A549 (cell line): Measurements from ENCODE around the gene KLRD1. TPM values are rescaled to one million over a fixed set of nuclear protein-coding genes. Genes with fewer than 3 reads are reported as not detected.
"Not testable (repeated sequence)": the region's sequence is repeated elsewhere in the genome, so short reads cannot be mapped to it uniquely, and the experiment has no call there.

Experiments
- ATAC-seq, 2 experiments: fragments of 200-7000 bp in 1 of 2; fragments of >200 bp in 1 of 2; cut with Nextera tagmentation in 1 of 2; cut with Tn5 transposase in 1 of 2; 3 replicates each; pipeline versions ENCODE4 v1.8.0 to v1.9.1; 2018 to 2020; ENCODE audit warnings: mild to moderate bottlenecking in 1 of 2, moderate library complexity in 1 of 2
- CTCF ChIA-PET: fragments of 300-600 bp; sonication (Branson Sonifier 250); formaldehyde crosslinking; extraction: SDS; loops from one replicate; lab custom pipeline; 2021; ENCODE audit warnings: antibody characterized with exemption, inconsistent platforms; lab: Yijun Ruan, JAX
- POLR2A ChIA-PET: fragments of 350-600 bp; formaldehyde crosslinking; extraction: SDS; loops from one replicate; lab custom pipeline; 2021; ENCODE audit warnings: antibody characterized with exemption, inconsistent platforms; lab: Yijun Ruan, JAX
- DNase-seq, 2 experiments: peaks; one replicate each; pipeline versions ENCODE4 v3.0.0 to v3.0.0-alpha.2; 2011 to 2016; ENCODE audit warnings: low read depth in 1 of 2, low spot score in 1 of 2
- FAIRE-seq: peaks from 2 replicates; lab custom pipeline; 2011; peaks lifted over from hg19 to GRCh38; lab: Jason Lieb, UNC
- H3K27ac ChIP-seq, 2 experiments: fragments of >200 bp; sonication (Bioruptor Twin); formaldehyde crosslinking; 3 replicates each; pipeline ENCODE4 v1.5.1; 2016 to 2017
- H3K4me1 ChIP-seq: fragments of >200 bp; sonication (Bioruptor Twin); formaldehyde crosslinking; 3 replicates; pipeline ENCODE4 v1.6.1; 2016
- H3K4me2 ChIP-seq: fragments of >200 bp; sonication (Bioruptor Twin); formaldehyde crosslinking; 3 replicates; pipeline ENCODE4 v1.6.1; 2016
- H3K4me3 ChIP-seq: fragments of >200 bp; sonication (Bioruptor Twin); formaldehyde crosslinking; 3 replicates; pipeline ENCODE4 v1.5.1; 2016
- H3K9me3 ChIP-seq: fragments of >200 bp; sonication (Bioruptor Twin); formaldehyde crosslinking; 3 replicates; pipeline ENCODE4 v1.6.1; 2016
- BCL3 ChIP-seq: fragments of >200 bp; sonication (Bioruptor Twin); formaldehyde crosslinking; IDR thresholded peaks from 3 replicates; pipeline ENCODE4 v1.6.1; 2016
- BHLHE40 ChIP-seq: IDR thresholded peaks from 2 replicates; pipeline ENCODE4 v1.6.1; 2012; ENCODE audit warnings: low read depth, low read length, inconsistent platforms
- CBX2 ChIP-seq: fragments of 200-600 bp; sonication (generic); IDR thresholded peaks from 2 replicates; pipeline ENCODE4 v1.6.1; 2016; ENCODE audit warnings: low read depth, mild to moderate bottlenecking, borderline replicate concordance
- CBX8 ChIP-seq: fragments of 200-600 bp; sonication (generic); IDR thresholded peaks from 2 replicates; pipeline ENCODE4 v1.6.1; 2016
- CHD4 ChIP-seq: fragments of 200-600 bp; sonication (generic); IDR thresholded peaks from 2 replicates; pipeline ENCODE4 v1.6.1; 2016; ENCODE audit warnings: antibody characterized with exemption, mild to moderate bottlenecking, borderline replicate concordance
- EHF ChIP-seq: fragments of 250-450 bp; sonication (Bioruptor Pico); IDR thresholded peaks from 2 replicates; pipeline ENCODE4 v1.5.0; 2020; ENCODE audit warnings: mild to moderate bottlenecking
- EHMT2 ChIP-seq: fragments of 200-600 bp; sonication (generic); IDR thresholded peaks from 2 replicates; pipeline ENCODE4 v1.6.1; 2016; ENCODE audit warnings: antibody characterized with exemption, low read depth, mild to moderate bottlenecking, moderate library complexity
- EP300 ChIP-seq, 2 experiments: fragments of >200 bp; sonication (Bioruptor Twin); formaldehyde crosslinking; IDR thresholded peaks; 2 replicates in 1 of 2; 3 replicates in 1 of 2; pipeline ENCODE4 v1.6.1; 2016 to 2017
- ESRRA ChIP-seq: fragments of 150-350 bp; IDR thresholded peaks from 2 replicates; pipeline ENCODE4 v1.6.1; 2014; ENCODE audit warnings: mild to moderate bottlenecking, low read length, borderline replicate concordance
- FOXS1 ChIP-seq: fragments of 250-450 bp; sonication (Bioruptor Pico); IDR thresholded peaks from 2 replicates; pipeline ENCODE4 v1.5.0; 2020; ENCODE audit warnings: mild to moderate bottlenecking, moderate library complexity
- GATA3 ChIP-seq: IDR thresholded peaks from 2 replicates; pipeline ENCODE4 v1.6.1; 2012; ENCODE audit warnings: borderline replicate concordance
- HES2 ChIP-seq: fragments of >200 bp; sonication (Bioruptor Twin); formaldehyde crosslinking; IDR thresholded peaks from 2 replicates; pipeline ENCODE4 v1.6.1; 2016
- KDM5A ChIP-seq: fragments of 200-600 bp; sonication (generic); IDR thresholded peaks from 2 replicates; pipeline ENCODE4 v1.6.1; 2016; ENCODE audit warnings: antibody characterized with exemption, mild to moderate bottlenecking
- MAFK ChIP-seq: fragments of 450-650 bp; IDR thresholded peaks from 2 replicates; pipeline ENCODE4 v1.6.1; 2014; ENCODE audit not compliant: partially characterized antibody
- MAZ ChIP-seq: fragments of 150-350 bp; IDR thresholded peaks from 2 replicates; pipeline ENCODE4 v1.6.1; 2014; ENCODE audit warnings: antibody characterized with exemption, low read depth, low read length, borderline replicate concordance
- NFE2L2 ChIP-seq: fragments of 150-350 bp; conservative IDR thresholded peaks from 2 replicates; pipeline ENCODE4 v1.6.1; 2014; ENCODE audit warnings: low read length
- NPAS2 ChIP-seq: fragments of 250-450 bp; sonication (Bioruptor Pico); IDR thresholded peaks from 2 replicates; pipeline ENCODE4 v1.8.0; 2022; ENCODE audit warnings: mild to moderate bottlenecking, moderate library complexity, borderline replicate concordance
- POLR2A ChIP-seq: IDR thresholded peaks from 2 replicates; pipeline ENCODE4 v1.6.1; 2012; ENCODE audit warnings: mild to moderate bottlenecking, low read length
- RAD21 ChIP-seq, 2 experiments: fragments of >200 bp in 1 of 2; sonication (Bioruptor Twin) in 1 of 2; formaldehyde crosslinking in 1 of 2; IDR thresholded peaks in 1 of 2; conservative IDR thresholded peaks in 1 of 2; 2 replicates in 1 of 2; 3 replicates in 1 of 2; pipeline ENCODE4 v1.6.1; 2012 to 2018; ENCODE audit warnings: inconsistent platforms in 1 of 2
- RNF2 ChIP-seq: fragments of 200-600 bp; sonication (generic); IDR thresholded peaks from 2 replicates; pipeline ENCODE4 v1.6.1; 2016; ENCODE audit warnings: low read depth, mild to moderate bottlenecking, antibody characterized with exemption, moderate library complexity, borderline replicate concordance
- SMC3 ChIP-seq: fragments of >200 bp; sonication (Bioruptor Twin); formaldehyde crosslinking; IDR thresholded peaks from 3 replicates; pipeline ENCODE4 v1.6.1; 2018; ENCODE audit warnings: inconsistent platforms
- SREBF2 ChIP-seq: fragments of 450-650 bp; IDR thresholded peaks from 2 replicates; pipeline ENCODE4 v1.6.1; 2014; ENCODE audit warnings: mild to moderate bottlenecking, moderate library complexity
- USF2 ChIP-seq: fragments of 450-650 bp; IDR thresholded peaks from 2 replicates; pipeline ENCODE4 v1.6.1; 2014; ENCODE audit warnings: antibody characterized with exemption
- ZFP36 ChIP-seq: fragments of 450-650 bp; IDR thresholded peaks from 2 replicates; pipeline ENCODE4 v1.6.1; 2014; ENCODE audit warnings: borderline replicate concordance; ENCODE audit not compliant: partially characterized antibody
- ZNF302 ChIP-seq: fragments of 250-450 bp; sonication (Bioruptor Pico); IDR thresholded peaks from 2 replicates; pipeline ENCODE4 v1.9.0; 2021; ENCODE audit warnings: inconsistent platforms, mild to moderate bottlenecking, moderate library complexity
- ZSCAN20 ChIP-seq: fragments of 250-450 bp; sonication (Bioruptor Pico); IDR thresholded peaks from 2 replicates; pipeline ENCODE4 v1.8.0; 2022; ENCODE audit warnings: mild to moderate bottlenecking, moderate library complexity
- whole genome bisulfite sequencing: methylation state at CpG from one replicate; pipeline ENCODE4 v1.1.6; 2017; ENCODE audit errors: missing lambda C conversion rate; 5-methylcytosine and 5-hydroxymethylcytosine counted together
- polyA plus RNA-seq, 4 experiments: library from polyadenylated mRNA; depleted of rRNA in 3 of 4; stranded (reverse); fragments of >200 nt; fragmentation: RNase III in 1 of 4; extraction: RNeasy Plus Mini Kit Qiagen cat#74134 plus additional on column Dnase treatment in 1 of 4; gene quantifications; 2 replicates in 3 of 4; 3 replicates in 1 of 4; pipeline ENCODE4 v1.2.3, GENCODE V29; 2011 to 2017
- TF ChIP-seq, protein P1 (sequence below): fragments of >200 bp; sonication (Bioruptor Twin); formaldehyde crosslinking; IDR thresholded peaks from 3 replicates; pipeline ENCODE4 v1.5.1; 2016

KLRD1 gene
- polyA plus RNA-seq, 2 of the 4 experiments (the other 2 are of a cell fraction): 0.01 TPM; not detected in 1

DNA sequence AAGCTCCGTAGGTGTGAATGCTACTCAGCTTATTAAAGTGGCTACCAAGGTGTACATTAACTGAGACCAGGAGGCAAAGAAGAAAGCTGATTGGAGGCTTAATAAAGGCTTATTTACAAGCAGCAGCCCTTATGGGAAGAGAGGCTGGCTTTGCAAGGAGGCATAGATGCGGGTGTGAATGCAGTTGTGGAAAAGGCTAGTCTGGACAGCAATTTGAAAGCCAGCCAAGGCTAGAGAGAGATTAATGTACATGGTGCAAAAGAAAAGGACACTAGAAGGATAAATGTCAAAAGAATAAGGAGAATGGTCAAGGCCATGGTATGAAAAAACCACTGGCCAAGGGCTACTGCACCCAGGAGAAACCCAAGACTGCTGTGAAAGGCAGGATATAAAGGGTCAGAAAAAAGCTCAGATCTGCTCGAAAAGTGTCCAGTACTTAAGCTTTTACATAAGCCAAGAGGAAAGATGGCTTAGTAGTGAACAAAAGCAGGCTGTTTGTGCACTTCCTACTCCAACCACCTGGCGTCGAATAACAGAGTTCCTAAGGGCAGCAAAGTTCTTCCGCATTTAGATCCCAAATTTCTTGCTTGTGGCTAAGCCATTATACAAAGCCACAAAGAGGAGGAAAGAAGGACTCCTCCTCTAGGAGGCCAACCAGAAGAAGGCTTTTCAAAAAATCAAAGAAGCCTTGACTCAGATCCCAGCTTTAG, 58.2 kb downstream of the KLRD1 start (continued):
- no peak for TF ChIP-seq ZFP36
- no peak for TF ChIP-seq HES2
- TF ChIP-seq CBX8: no peak
- no peak for TF ChIP-seq EHF (CRISPR knock-in tag)
- no peak for TF ChIP-seq NFE2L2

DNA sequence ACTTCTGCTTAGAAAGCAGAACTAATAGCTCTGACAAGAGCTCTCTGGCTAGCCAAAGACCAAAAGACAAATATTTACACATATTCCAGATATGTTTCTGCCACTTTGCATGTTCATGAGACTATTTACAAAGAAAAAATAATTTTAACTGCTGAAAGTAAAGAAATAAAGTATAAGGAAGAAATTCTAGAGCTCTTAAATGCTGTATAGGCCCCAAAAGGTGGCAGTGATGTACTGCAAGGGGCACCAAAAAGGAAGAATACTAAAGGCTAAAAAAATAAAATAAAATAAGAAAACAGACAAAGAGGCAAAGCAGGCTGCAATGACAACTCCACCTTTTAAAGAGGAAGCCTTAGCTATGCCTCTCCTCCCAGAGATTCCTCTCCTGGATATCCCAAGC, 59.2 kb downstream of the KLRD1 start:
- no peaks in the 10 kb centered on the region for H3K9me3 ChIP-seq
- TF ChIP-seq RAD21 (conservative IDR thresholded peaks at IDR 0.05 in 1 of 2, IDR thresholded peaks at IDR 0.05 in 1 of 2) (peak; percentile 92 to 94), EP300 (IDR thresholded peaks at IDR 0.05) (no peak), BCL3 (no peak), EHF (CRISPR knock-in tag) (no peak), POLR2A (no peak), CBX2 (no peak), SMC3 (peak; percentile 96), MAFK (no peak), ESRRA (no peak)
- TF ChIP-seq, protein P1, sequence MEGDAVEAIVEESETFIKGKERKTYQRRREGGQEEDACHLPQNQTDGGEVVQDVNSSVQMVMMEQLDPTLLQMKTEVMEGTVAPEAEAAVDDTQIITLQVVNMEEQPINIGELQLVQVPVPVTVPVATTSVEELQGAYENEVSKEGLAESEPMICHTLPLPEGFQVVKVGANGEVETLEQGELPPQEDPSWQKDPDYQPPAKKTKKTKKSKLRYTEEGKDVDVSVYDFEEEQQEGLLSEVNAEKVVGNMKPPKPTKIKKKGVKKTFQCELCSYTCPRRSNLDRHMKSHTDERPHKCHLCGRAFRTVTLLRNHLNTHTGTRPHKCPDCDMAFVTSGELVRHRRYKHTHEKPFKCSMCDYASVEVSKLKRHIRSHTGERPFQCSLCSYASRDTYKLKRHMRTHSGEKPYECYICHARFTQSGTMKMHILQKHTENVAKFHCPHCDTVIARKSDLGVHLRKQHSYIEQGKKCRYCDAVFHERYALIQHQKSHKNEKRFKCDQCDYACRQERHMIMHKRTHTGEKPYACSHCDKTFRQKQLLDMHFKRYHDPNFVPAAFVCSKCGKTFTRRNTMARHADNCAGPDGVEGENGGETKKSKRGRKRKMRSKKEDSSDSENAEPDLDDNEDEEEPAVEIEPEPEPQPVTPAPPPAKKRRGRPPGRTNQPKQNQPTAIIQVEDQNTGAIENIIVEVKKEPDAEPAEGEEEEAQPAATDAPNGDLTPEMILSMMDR: peak; percentile 72
- TF ChIP-seq, all 56 proteins: peak for 3
- Histone ChIP-seq H3K4me1 (peaks cover 22% of the 10 kb centered on the region; the same call in 2 of the 3 replicates), H3K4me2 (no peak overlapping the region), H3K27ac (no peak overlapping the region), H3K4me3 (no peak overlapping the region)
- ChIA-PET CTCF (interaction anchor here (0.5 to 3.2 kb wide), 23 partner anchors 9 to 1121 kb away, joined by 3 to 25 read pairs (median 3); no protein-coding TSS in a partner anchor), POLR2A (interaction anchor here (1.2 kb wide), 1 partner anchor 195 kb away, joined by 3 read pairs; no protein-coding TSS in a partner anchor)
- DNase-seq: peak in 1 of 2 experiments; percentile 70
- no peak for FAIRE-seq
- ATAC-seq: peak; percentile 24 to 43; a peak in 3 of 6 replicates

DNA sequence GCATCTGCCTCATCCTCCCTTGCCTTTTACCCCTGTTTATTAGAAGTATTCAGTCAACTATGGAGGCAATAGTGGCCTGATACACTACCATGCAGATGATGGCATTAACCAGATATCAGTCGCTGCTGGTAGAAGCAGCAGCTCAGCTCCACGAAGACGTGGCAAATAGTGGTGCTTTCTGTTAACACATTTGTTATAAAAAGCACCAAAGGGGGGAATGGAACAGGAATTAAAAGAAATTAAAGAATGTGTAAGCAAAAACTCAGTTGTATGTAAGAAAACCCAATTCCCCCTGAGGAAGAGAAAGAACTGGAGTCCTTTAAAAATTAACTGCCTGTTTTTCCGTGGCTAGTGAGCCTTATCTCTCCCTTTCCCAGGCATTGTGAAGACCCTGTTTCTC, 60.0 kb downstream of the KLRD1 start:
- ChIA-PET POLR2A (interaction anchor here (1.2 kb wide), 1 partner anchor 194 kb away, joined by 3 read pairs; no protein-coding TSS in a partner anchor), CTCF (interaction anchor here (0.9 to 3.2 kb wide), 10 partner anchors 8 to 1120 kb away, joined by 3 to 25 read pairs (median 4); no protein-coding TSS in a partner anchor)
- not testable (repeated sequence) for H3K27ac ChIP-seq, H3K4me2 ChIP-seq, DNase-seq, H3K4me3 ChIP-seq, ATAC-seq, FAIRE-seq, H3K9me3 ChIP-seq
- H3K4me1 ChIP-seq: peaks cover 30% of the 10 kb centered on the region
- WGBS: 67% methylated on average over 4 of the region's 4 CpGs

DNA sequence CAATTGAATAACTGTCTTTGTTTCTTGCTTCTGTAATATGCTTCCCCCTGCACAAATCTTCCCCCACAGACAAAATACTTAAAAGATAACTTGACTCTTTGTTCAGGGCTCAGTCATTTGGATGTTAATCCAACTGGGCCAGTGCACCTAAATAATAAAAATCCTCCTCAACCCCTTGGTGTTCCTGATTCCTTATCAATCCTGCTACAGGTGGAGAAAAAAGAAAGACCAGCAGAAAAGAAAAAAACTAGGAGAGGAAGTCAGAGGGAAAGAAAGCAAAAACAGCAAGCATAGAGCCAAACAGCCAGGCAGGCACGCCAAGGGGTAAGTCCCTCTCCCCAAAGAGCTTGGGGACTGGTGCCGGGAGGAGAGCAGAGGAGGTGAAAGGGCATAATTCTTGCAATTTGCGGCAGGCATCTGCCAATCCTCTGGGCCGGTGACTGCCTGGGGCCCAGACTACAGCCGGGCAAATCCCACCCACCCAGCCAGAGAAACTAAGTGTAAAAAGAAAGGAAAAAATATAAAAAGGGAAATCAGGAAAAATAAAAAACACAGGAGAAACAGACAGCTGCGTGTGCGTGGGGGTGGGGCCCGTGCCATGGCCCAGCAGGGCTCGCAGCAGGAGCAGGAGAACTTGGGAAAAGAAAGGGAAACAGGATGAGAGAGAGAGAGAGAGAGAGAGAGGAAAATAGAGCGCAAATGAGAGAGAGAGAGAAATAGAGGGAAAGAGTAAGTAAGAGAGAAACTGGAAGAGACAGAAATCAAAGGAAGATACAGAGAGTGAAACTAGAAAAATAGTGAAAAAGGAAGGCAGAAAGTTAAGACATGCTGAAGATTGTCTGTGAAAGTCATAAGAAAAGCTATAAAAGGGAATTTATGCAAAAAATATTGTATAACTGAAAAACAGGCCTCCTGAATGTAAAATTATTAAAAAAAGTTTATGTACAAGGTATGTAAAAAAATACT, 60.8 kb downstream of the KLRD1 start:
- WGBS: 90% methylated on average over 10 of the region's 10 CpGs
- H3K4me3 ChIP-seq: no peak overlapping the region
- ChIA-PET POLR2A (no interaction called here), CTCF (interaction anchor here (3.2 kb wide), 1 partner anchor 195 kb away, joined by 25 read pairs; no protein-coding TSS in a partner anchor)
- ATAC-seq (no peak), FAIRE-seq (no peak), DNase-seq (no peak)
- peaks cover 31% of the 10 kb centered on the region for H3K4me1 ChIP-seq
- H3K4me2 ChIP-seq: no peak overlapping the region
- H3K9me3 ChIP-seq: no peaks in the 10 kb centered on the region
- no peak overlapping the region for H3K27ac ChIP-seq
- TF ChIP-seq USF2 (no peak), BHLHE40 (no peak), RNF2 (no peak), MAZ (no peak), FOXS1 (CRISPR knock-in tag) (no peak), ZSCAN20 (CRISPR knock-in tag) (no peak), NPAS2 (no peak), SREBF2 (no peak), GATA3 (no peak), CHD4 (no peak), EHMT2 (no peak), ZNF302 (CRISPR knock-in tag) (no peak), POLR2A (no peak), KDM5A (no peak)
